Transverse colon (tissue), 4 donors: Measurements from ENCODE around the gene KCP.

Experiments used
- CTCF ChIP-seq, 5 experiments: fragments of 200-600 bp in 3 of 5; fragments of 450-650 bp in 2 of 5; sonication (generic) in 3 of 5; IDR thresholded peaks; 1 replicate in 2 of 5; 2 replicates in 3 of 5; pipeline ENCODE4 v1.5.1; 2016 to 2017; ENCODE audit warnings: antibody characterized with exemption in 5 of 5, inconsistent platforms in 3 of 5, mild to moderate bottlenecking in 2 of 5, moderate library complexity in 1 of 5
- EP300 ChIP-seq: sonication (generic); formaldehyde crosslinking; IDR thresholded peaks from one replicate; pipeline ENCODE4 v1.6.1; 2017; ENCODE audit warnings: antibody characterized with exemption, low read depth
- POLR2AphosphoS5 ChIP-seq, 3 donors: sonication (generic); formaldehyde crosslinking; IDR thresholded peaks; one replicate each; pipeline ENCODE4 v1.6.1; 2016; ENCODE audit warnings: antibody characterized with exemption in 3 of 3

- no peak for TF ChIP-seq CTCF (IDR thresholded peaks at IDR 0.05)
- TF ChIP-seq POLR2AphosphoS5 (IDR thresholded peaks at IDR 0.05): no peak
- TF ChIP-seq EP300: no peak
Observed at GRCh38 chr7:128841171-128841690, 69.3 kb downstream of the KCP start.
